Measurements from ENCODE around the gene LTB4R2. TPM values are rescaled to one million over a fixed set of nuclear protein-coding genes. Genes with fewer than 3 reads are reported as not detected.
A peak's percentile ranks its signal among the peaks of the same experiment; 100 is the strongest.

The LTB4R2 gene
- total RNA-seq, 1 donor from 2014 or later, result 3.0 TPM

- Histone ChIP-seq H3K27ac (peak overlapping the region; percentile 65 to 68), H3K9me3 (no peaks in the 10 kb centered on the region), H3K4me1 (peaks cover 8 to 20% of the 10 kb centered on the region in 2 donors), H3K4me3 (peak overlapping the region; percentile 61 to 68), H3K36me3 (peaks cover 0 to 1% of the 10 kb centered on the region in 2 donors), H3K27me3 (peaks cover 4% of the 10 kb centered on the region)
- intact Hi-C loops (cut with DNase I), result loop anchor here (1.0 kb wide), 1 partner anchor 12 kb away; no protein-coding TSS in a partner anchor
- no peak for DNase-seq (ENCODE audit: low spot score in 2 of 2)
- no peak for TF ChIP-seq CTCF (IDR thresholded peaks at IDR 0.05)
Measured at GRCh38 chr14:24311837-24312615, 2.1 kb downstream of the LTB4R2 start.

GRCh38 chr14:24312736-24313507 is 3.0 kb downstream of the LTB4R2 start:
- TF ChIP-seq CTCF (IDR thresholded peaks at IDR 0.05), result no peak
- DNase-seq (ENCODE audit: low spot score in 2 of 2), result no peak
- H3K9me3 ChIP-seq, result no peaks in the 10 kb centered on the region
- H3K27ac ChIP-seq, result peak overlapping the region; percentile 45 to 65
- peaks cover 8 to 17% of the 10 kb centered on the region in 2 donors for H3K4me1 ChIP-seq
- peaks cover 4% of the 10 kb centered on the region for H3K27me3 ChIP-seq
- H3K4me3 ChIP-seq, result no peak overlapping the region
- no peaks in the 10 kb centered on the region for H3K36me3 ChIP-seq
- intact Hi-C loops (cut with DNase I), result no loop called here

- Histone ChIP-seq H3K4me3 (no peak overlapping the region), H3K9me3 (no peaks in the 10 kb centered on the region), H3K27ac (peak overlapping the region in 1 of 2 donors; percentile 19), H3K36me3 (no peaks in the 10 kb centered on the region), H3K4me1 (peaks cover 8 to 17% of the 10 kb centered on the region in 2 donors), H3K27me3 (peaks cover 4% of the 10 kb centered on the region)
- no peak for DNase-seq (ENCODE audit: low spot score in 2 of 2)
- TF ChIP-seq CTCF (IDR thresholded peaks at IDR 0.05), result no peak
- intact Hi-C loops (cut with DNase I), result no loop called here
Measured at GRCh38 chr14:24313913-24314312, 4.0 kb downstream of the LTB4R2 start.

GRCh38 chr14:24314377-24315193 is 4.6 kb downstream of the LTB4R2 start:
- Histone ChIP-seq H3K27ac (no peak overlapping the region), H3K4me1 (peaks cover 8 to 17% of the 10 kb centered on the region in 2 donors)
- DNase-seq (ENCODE audit: low spot score in 2 of 2), result no peak

More at GRCh38 chr14:24314377-24315193, 4.6 kb downstream of the LTB4R2 start:
- intact Hi-C loops (cut with DNase I), result no loop called here
- no peak overlapping the region for H3K4me3 ChIP-seq
- no peaks in the 10 kb centered on the region for H3K36me3 ChIP-seq
- H3K27me3 ChIP-seq, result peaks cover 4% of the 10 kb centered on the region
- TF ChIP-seq CTCF (IDR thresholded peaks at IDR 0.05), result no peak
- H3K9me3 ChIP-seq, result no peaks in the 10 kb centered on the region
